ENCODE measurements around the gene CTIF. TPM values are rescaled to one million over a fixed set of nuclear protein-coding genes. Genes with fewer than 3 reads are reported as not detected.

The CTIF gene
- polyA plus RNA-seq, 1 of the 3 experiments (the other 2 are of a cell fraction) = 47.2 TPM

DNA sequence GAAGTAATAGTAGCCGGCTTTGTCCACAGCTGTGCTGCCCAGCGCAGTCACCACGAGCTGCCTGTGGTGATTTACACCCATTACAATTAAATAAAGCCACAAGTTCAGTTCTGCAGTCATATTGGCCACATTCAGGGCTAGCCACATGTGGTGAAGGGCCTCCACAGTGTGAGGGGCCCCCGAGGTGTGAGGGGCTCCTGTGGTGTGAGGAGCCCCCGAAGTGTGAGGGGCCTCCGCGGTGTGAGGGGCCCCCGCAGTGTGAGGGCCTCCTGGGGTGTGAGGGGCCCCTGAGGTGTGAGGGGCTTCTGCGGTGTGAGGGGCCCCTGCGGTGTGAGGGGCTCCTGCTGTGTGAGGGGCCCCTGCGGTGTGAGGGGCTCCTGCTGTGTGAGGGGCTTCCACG, 191.2 kb downstream of the CTIF start:
- no peaks in the 10 kb centered on the region for H3K9me2 ChIP-seq
- peaks cover 2 to 21% of the 10 kb centered on the region in 2 experiments for H3K36me3 ChIP-seq (replicated peaks in 1 of 2; ENCODE audit: control insufficient read depth in 1 of 2, insufficient read depth in 2 of 2, low read length in 1 of 2)
- POLR2A ChIA-PET = no interaction called here
- peaks cover 44% of the 10 kb centered on the region for H3K79me2 ChIP-seq (ENCODE audit: insufficient read depth)
- H3K9ac ChIP-seq = no peak overlapping the region
- H3K27ac ChIP-seq (ENCODE audit: low read depth in 2 of 2, low read length in 1 of 2) = no peak overlapping the region; a peak in 1 of 4 replicates
- no peaks in the 10 kb centered on the region for H3K27me3 ChIP-seq (ENCODE audit: insufficient read depth)
- no peak overlapping the region for H2AFZ ChIP-seq (ENCODE audit: low read depth)
- no peak for DNase-seq
- no peak for TF ChIP-seq TEAD4 (IDR thresholded peaks at IDR 0.05; ENCODE audit: borderline replicate concordance, insufficient read depth)
- no peak for TF ChIP-seq SMC3 (IDR thresholded peaks at IDR 0.05; ENCODE audit: low read depth, low read length)
- no peak for TF ChIP-seq MEF2A (IDR thresholded peaks at IDR 0.05; ENCODE audit: borderline replicate concordance, low read depth)
- TF ChIP-seq, protein P1, sequence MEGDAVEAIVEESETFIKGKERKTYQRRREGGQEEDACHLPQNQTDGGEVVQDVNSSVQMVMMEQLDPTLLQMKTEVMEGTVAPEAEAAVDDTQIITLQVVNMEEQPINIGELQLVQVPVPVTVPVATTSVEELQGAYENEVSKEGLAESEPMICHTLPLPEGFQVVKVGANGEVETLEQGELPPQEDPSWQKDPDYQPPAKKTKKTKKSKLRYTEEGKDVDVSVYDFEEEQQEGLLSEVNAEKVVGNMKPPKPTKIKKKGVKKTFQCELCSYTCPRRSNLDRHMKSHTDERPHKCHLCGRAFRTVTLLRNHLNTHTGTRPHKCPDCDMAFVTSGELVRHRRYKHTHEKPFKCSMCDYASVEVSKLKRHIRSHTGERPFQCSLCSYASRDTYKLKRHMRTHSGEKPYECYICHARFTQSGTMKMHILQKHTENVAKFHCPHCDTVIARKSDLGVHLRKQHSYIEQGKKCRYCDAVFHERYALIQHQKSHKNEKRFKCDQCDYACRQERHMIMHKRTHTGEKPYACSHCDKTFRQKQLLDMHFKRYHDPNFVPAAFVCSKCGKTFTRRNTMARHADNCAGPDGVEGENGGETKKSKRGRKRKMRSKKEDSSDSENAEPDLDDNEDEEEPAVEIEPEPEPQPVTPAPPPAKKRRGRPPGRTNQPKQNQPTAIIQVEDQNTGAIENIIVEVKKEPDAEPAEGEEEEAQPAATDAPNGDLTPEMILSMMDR (IDR thresholded peaks at IDR 0.05) = no peak
- TF ChIP-seq CHD2 (IDR thresholded peaks at IDR 0.05; ENCODE audit: low read length, partially characterized antibody) = no peak
- TF ChIP-seq, protein P2, sequence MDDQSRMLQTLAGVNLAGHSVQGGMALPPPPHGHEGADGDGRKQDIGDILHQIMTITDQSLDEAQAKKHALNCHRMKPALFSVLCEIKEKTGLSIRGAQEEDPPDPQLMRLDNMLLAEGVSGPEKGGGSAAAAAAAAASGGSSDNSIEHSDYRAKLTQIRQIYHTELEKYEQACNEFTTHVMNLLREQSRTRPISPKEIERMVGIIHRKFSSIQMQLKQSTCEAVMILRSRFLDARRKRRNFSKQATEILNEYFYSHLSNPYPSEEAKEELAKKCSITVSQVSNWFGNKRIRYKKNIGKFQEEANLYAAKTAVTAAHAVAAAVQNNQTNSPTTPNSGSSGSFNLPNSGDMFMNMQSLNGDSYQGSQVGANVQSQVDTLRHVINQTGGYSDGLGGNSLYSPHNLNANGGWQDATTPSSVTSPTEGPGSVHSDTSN (IDR thresholded peaks at IDR 0.05) = no peak
- TF ChIP-seq, protein P3, sequence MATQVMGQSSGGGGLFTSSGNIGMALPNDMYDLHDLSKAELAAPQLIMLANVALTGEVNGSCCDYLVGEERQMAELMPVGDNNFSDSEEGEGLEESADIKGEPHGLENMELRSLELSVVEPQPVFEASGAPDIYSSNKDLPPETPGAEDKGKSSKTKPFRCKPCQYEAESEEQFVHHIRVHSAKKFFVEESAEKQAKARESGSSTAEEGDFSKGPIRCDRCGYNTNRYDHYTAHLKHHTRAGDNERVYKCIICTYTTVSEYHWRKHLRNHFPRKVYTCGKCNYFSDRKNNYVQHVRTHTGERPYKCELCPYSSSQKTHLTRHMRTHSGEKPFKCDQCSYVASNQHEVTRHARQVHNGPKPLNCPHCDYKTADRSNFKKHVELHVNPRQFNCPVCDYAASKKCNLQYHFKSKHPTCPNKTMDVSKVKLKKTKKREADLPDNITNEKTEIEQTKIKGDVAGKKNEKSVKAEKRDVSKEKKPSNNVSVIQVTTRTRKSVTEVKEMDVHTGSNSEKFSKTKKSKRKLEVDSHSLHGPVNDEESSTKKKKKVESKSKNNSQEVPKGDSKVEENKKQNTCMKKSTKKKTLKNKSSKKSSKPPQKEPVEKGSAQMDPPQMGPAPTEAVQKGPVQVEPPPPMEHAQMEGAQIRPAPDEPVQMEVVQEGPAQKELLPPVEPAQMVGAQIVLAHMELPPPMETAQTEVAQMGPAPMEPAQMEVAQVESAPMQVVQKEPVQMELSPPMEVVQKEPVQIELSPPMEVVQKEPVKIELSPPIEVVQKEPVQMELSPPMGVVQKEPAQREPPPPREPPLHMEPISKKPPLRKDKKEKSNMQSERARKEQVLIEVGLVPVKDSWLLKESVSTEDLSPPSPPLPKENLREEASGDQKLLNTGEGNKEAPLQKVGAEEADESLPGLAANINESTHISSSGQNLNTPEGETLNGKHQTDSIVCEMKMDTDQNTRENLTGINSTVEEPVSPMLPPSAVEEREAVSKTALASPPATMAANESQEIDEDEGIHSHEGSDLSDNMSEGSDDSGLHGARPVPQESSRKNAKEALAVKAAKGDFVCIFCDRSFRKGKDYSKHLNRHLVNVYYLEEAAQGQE (IDR thresholded peaks at IDR 0.05; ENCODE audit: low read depth, low read length) = no peak
- TF ChIP-seq RCOR1 (IDR thresholded peaks at IDR 0.05; ENCODE audit: low read length) = no peak
- no peak for TF ChIP-seq RFX5 (IDR thresholded peaks at IDR 0.05; ENCODE audit: low read length)
- peaks cover 12% of the 10 kb centered on the region for H3F3A ChIP-seq (replicated peaks; ENCODE audit: insufficient read depth)
- 97% methylated on average over 6 of the region's 12 CpGs for WGBS (ENCODE audit: low lambda C conversion rate)
- H3K4me2 ChIP-seq = no peak overlapping the region
- H3K9me3 ChIP-seq = 0 out of 2 replicates have a peak, but pooled peaks cover 5% of the 10 kb centered on the region
- H3K4me3 ChIP-seq (ENCODE audit: low read depth in 2 of 2, low read length in 1 of 2) = no peak overlapping the region
- peaks cover 12 to 24% of the 10 kb centered on the region in 2 experiments; a peak in 2 of 4 replicates for H3K4me1 ChIP-seq (ENCODE audit: control insufficient read depth in 1 of 2, insufficient read depth in 2 of 2, low read depth in 1 of 2, low read length in 1 of 2)
- CTCF ChIA-PET = no interaction called here
- peaks cover 14% of the 10 kb centered on the region; the same call in 1 of the 2 replicates for H4K20me1 ChIP-seq (ENCODE audit: insufficient read depth)

All from SK-N-SH (cell line).